Measurements from ENCODE around the gene SIX6.

Gene SIX6

GRCh38 chr14:60514741-60515491 lies 6.0 kb downstream of the SIX6 start:
- DNase-seq = peak; percentile 66

- DNase-seq = no peak
Observed at GRCh38 chr14:60515511-60516289, 6.8 kb downstream of the SIX6 start.

- DNase-seq = no peak
Observed at GRCh38 chr14:60532442-60532841, 23.5 kb downstream of the SIX6 start.

GRCh38 chr14:60537663-60538062 lies 28.7 kb downstream of the SIX6 start:
- no peak for DNase-seq

- no peak for DNase-seq
Observed at GRCh38 chr14:60544659-60545058, 35.7 kb downstream of the SIX6 start.

GRCh38 chr14:60553808-60554207 lies 44.9 kb downstream of the SIX6 start:
- DNase-seq = no peak

GRCh38 chr14:60561845-60562746 lies 53.1 kb downstream of the SIX6 start:
- peak; percentile 82 for DNase-seq
